Retinal pigment epithelial cell (primary cell): ENCODE data around the gene RTEL1.

ENCODE experiments used
- DNase-seq: peaks from one replicate; pipeline ENCODE4 v3.0.0-alpha.2; 2010; ENCODE audit warnings: low read depth
- H3K4me3 ChIP-seq: 2 replicates; pipeline ENCODE4 v1.5.1; 2011; ENCODE audit warnings: mild to moderate bottlenecking, low read length, control low read depth, moderate library complexity
- TF ChIP-seq, protein P1 (sequence below): conservative IDR thresholded peaks from 2 replicates; pipeline ENCODE4 v1.5.1; 2011; ENCODE audit warnings: low read depth, low read length, control low read depth, inconsistent platforms

RTEL1 gene

DNA sequence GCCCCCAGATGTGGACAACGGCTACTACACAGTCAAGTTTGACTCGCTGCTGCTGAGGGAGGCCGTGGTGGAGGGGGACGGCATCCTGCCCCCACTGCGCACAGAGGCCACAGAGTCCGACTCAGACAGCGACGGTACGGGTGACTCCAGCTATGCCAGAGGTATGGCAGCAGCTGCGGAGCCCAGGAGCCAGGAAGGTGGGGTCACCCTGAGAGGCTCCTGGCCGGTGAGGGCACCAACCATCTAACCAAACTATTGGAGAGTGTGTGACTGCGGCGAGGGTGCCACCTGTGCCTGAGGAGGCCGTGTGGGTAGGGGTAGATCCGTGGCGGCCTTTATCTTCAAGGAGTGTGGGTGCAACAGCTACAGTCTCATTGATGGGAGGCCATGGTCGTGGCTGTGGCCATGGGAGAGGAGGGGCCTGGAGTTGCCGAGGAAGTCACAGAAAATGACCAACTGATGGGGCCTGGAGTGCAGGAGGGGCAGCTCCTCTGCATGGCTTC, 75.5 kb downstream of the RTEL1 start:
- H3K4me3 ChIP-seq = no peak overlapping the region
- no peak for DNase-seq
- TF ChIP-seq, protein P1, sequence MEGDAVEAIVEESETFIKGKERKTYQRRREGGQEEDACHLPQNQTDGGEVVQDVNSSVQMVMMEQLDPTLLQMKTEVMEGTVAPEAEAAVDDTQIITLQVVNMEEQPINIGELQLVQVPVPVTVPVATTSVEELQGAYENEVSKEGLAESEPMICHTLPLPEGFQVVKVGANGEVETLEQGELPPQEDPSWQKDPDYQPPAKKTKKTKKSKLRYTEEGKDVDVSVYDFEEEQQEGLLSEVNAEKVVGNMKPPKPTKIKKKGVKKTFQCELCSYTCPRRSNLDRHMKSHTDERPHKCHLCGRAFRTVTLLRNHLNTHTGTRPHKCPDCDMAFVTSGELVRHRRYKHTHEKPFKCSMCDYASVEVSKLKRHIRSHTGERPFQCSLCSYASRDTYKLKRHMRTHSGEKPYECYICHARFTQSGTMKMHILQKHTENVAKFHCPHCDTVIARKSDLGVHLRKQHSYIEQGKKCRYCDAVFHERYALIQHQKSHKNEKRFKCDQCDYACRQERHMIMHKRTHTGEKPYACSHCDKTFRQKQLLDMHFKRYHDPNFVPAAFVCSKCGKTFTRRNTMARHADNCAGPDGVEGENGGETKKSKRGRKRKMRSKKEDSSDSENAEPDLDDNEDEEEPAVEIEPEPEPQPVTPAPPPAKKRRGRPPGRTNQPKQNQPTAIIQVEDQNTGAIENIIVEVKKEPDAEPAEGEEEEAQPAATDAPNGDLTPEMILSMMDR = no peak

DNA sequence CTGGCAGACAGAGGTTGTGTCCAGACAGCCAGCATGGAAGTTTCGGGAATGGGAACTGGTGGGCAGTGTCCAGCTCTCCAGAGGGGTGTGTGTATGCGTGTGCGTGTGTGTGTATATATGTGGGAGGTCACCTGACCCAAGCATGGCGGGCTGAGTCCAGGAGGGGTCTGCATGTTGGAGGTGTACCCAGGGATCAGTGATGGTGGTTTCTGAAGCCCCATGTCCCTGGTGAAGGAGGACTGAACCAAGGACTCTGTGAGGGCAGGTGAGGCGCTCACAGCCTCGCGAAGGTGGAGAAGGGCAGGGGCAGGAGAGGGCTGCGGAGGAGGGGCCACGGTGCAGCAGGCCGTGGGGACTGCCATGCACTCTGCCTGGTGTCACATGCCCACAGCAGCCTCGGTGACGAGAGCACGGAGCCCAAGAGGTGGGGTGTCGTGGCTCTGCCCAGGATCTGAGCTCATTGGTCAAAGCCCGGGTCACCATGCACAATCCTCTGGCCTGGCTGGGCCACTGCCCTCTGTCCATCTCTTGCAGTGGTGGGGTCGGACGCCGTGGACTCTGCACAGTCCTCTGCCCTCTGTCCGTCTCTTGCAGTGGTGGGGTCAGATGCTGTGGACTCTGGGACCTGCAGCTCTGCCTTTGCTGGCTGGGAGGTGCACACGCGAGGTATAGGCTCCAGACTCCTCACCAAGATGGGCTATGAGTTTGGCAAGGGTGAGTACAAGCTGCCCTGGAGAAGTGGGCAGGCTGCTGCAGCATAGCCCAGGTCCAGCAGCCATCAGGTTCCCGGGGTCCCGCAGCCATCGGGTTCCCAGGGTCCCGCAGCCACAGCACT, 76.2 kb downstream of the RTEL1 start:
- no peak for DNase-seq
- TF ChIP-seq, protein P1 = no peak
- no peak overlapping the region for H3K4me3 ChIP-seq

DNA sequence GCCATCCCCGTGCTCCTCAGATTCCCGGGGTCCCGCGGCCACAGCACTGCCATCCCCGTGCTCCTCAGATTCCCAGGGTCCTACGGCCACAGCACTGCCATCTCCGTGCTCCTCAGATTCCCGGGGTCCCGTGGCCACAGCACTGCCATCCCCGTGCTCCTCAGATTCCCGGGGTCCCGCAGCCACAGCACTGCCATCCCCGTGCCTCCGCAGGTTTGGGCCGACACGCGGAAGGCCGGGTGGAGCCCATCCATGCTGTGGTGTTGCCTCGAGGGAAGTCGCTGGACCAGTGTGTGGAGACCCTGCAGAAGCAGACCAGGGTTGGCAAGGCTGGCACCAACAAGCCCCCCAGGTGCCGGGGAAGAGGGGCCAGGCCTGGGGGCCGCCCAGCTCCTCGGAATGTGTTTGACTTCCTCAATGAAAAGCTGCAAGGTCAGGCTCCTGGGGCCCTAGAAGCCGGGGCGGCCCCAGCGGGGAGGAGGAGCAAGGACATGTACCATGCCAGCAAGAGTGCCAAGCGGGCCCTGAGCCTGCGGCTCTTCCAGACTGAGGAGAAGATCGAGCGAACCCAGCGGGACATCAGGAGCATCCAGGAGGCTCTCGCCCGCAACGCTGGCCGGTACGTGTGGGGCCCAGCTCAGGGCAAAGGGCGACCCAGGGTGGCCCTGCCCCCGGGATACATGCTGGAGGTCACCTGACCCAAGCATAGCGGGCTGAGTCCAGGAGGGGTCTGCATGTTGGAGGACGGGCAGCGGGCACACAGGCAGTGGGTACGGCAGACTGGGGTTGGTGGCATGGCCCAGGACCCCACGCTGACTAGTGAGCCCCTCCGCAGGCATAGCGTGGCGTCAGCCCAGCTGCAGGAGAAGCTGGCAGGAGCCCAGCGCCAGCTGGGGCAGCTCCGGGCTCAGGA, 77.1 kb downstream of the RTEL1 start:
- no peak overlapping the region for H3K4me3 ChIP-seq
- no peak for DNase-seq
- TF ChIP-seq, protein P1 = no peak

DNA sequence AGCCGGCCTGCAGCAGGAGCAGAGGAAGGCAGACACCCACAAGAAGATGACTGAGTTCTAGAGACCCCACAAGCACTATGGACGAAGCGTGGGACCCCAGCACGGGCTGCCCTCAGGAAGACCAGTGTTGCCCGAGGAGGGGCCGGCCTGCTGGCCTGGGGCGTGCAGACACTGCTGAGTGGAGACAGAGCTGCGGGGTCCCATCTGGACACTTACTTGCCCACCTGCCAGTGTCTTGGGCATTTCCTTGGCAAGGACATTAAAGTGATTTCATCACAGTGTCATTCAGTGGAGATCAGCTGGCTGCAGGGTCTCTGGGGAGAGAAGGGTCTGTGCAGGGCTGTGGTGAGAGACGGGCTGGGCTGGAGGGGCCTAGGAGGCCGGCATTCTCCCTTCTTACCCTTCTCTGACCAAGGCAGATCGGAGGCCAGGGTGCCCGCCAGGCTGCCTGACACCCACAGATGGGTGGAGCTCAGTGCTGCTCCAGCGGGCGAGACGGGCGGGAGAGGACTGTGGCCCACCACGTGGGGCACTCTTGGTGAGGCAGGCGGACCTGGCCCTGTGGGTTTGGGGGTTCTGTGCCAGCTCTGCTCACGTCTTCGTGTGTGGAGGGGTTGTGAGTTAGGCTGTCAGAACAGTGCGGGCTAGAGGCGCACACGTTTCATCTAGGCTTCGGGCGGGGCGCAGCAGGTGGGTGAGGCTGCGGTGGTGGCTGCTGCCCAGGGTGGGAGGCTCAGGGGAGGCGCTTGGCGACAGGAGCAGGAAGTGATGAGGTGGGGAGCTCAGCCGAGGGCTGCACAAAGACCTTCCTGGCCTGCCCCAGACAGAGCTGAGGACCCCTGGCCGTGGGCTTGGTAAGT, 78.0 kb downstream of the RTEL1 start, which contains the start of gene LIME1:
TSS of gene LIME1 (plus strand) at position 806 of the 860 bp plus-strand sequence. CDS start 886 bp downstream, outside the sequence.
- TF ChIP-seq, protein P1 = no peak
- no peak for DNase-seq
- H3K4me3 ChIP-seq = no peak within 1 kb of the TSS

DNA sequence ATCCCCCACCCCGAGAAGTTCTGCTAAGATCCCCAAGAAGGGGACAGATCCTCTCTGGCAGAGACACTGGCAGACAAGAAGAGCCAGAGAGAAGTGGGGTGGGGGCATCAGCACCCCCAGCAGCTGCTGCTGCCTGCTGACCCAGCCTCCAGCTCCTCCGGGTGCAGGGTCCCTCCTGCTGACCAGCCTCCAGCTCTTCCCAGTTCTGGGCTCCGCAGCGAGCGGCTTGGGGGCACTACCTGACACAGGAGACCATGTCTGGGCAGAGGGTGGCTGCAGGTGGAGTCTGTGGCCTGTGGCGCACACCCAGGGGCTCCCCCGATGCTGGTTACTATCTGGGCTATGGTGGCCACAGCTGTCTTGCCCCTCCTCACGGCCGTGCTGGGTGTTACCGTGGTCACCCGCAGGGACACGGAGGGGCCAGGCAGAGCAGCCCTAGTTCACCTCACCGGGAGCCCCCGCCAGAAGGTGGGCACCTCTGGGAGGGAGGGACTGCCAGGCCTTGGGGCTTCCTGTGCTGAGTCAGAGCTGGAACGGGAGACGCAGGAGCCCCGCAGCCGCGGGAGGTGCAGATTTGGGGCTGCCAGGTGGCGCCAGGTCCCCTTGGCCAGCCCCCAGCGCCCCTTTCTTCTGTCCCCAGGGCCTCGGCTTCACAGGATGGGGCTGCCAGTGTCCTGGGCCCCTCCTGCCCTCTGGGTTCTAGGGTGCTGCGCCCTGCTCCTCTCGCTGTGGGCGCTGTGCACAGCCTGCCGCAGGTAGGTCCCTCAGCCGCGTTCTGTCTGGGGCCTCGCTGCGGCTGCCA, 79.0 kb downstream of the RTEL1 start:
- no peak overlapping the region for H3K4me3 ChIP-seq
- TF ChIP-seq, protein P1 = no peak
- no peak for DNase-seq

DNA sequence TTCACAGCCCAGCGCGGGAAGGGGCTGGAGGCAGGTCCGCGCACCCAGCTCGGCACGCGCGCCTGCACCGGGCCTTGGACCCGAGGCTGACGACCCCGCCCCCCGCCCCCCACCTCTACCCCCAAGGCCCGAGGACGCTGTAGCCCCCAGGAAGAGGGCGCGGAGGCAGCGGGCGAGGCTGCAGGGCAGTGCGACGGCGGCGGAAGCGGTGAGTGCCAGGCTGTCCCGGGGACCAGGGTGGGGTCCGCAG, 79.5 kb downstream of the RTEL1 start:
- TF ChIP-seq, protein P1 = no peak
- DNase-seq = no peak
- peak overlapping the region; percentile 24 for H3K4me3 ChIP-seq
